WI38 (cell line): ENCODE results near the gene ERCC6L2.

Experiments used
- H3K4me3 ChIP-seq: 2 replicates; pipeline ENCODE4 v1.5.1; 2011; ENCODE audit warnings: low read depth, mild to moderate bottlenecking, control low read depth, low read length
- CTCF ChIP-seq: IDR thresholded peaks from 2 replicates; pipeline ENCODE4 v1.5.1; 2012; ENCODE audit warnings: low read depth, mild to moderate bottlenecking, control low read depth, low read length

Gene ERCC6L2

DNA sequence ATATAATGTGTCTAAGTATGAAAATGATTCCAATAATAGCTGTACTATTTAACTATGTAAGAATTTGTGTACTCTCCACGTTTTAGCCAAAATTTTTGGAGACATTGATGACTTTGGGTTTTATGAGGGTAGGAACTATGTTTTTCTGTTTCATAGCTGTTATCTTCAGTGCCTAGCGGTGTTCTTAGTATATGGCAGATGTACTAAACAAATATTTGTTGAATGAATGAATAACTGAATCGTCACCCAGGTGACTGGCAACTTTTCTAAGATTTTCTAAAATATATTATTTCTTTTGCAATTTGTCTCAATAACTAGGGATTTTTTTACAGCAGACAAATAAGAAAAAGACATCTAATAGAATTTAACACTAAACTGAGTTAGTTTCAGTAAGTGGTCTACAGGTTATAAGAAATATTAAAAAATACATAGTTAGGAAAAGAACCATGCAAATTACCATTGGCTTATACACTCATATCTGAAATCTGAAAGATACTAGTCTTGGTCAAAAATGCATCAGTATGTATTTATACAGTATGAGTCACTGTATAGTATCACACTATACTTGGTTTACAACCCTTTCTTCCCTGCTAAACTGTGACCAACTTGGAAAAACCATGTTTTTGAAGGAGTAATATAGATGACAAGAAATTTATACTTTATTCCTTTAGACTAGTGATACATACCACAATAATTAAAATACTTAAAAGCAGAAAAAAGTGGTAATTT is 10.5 kb upstream of the ERCC6L2 start:
- TF ChIP-seq CTCF: no peak

GRCh38 chr9:95870352-95870751 is 5.1 kb upstream of the ERCC6L2 start:
- no peak overlapping the region for H3K4me3 ChIP-seq
- TF ChIP-seq CTCF: no peak

More for the DNA sequence above, 10.5 kb upstream of the ERCC6L2 start:
- no peak overlapping the region for H3K4me3 ChIP-seq

GRCh38 chr9:95870906-95871305 is 4.6 kb upstream of the ERCC6L2 start:
- no peak overlapping the region for H3K4me3 ChIP-seq
- no peak for TF ChIP-seq CTCF

GRCh38 chr9:95874303-95874988 is 1.0 kb upstream of the ERCC6L2 start:
- TF ChIP-seq CTCF: no peak
- H3K4me3 ChIP-seq: no peak overlapping the region

DNA sequence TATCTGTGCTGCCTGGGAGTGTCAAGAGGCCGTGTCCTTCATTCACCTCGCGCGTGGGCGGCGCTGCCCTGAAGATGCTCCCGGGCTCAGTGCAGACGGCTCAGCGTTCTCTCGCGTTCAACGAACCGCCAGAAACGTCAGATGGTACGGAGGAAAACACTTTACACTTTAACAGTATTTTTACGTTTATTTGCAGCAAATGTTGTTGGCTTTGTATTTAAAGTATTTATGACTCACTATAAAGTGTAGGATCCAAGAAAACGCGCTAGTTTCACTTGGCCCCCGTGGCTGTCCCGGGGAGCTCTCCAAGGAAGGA is 544 bp upstream of the ERCC6L2 start:
- no peak for TF ChIP-seq CTCF
- H3K4me3 ChIP-seq: no peak overlapping the region

DNA sequence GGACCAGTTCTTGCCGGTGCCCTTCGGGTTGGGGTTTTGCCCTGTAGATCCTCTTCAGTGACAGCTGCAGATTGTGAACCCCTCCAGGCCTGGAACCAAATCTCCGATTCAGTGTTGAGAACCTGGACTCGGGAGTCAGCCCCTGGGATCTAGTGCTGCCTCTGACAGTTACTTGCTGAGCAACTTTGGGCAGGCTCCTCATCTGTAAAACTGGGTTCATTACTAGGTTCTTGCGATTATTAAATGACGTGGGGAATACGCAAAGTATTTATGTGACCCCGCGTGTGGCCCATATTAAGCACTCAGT is 600 bp downstream of the ERCC6L2 start:
- TF ChIP-seq CTCF: no peak
- no peak overlapping the region for H3K4me3 ChIP-seq

DNA sequence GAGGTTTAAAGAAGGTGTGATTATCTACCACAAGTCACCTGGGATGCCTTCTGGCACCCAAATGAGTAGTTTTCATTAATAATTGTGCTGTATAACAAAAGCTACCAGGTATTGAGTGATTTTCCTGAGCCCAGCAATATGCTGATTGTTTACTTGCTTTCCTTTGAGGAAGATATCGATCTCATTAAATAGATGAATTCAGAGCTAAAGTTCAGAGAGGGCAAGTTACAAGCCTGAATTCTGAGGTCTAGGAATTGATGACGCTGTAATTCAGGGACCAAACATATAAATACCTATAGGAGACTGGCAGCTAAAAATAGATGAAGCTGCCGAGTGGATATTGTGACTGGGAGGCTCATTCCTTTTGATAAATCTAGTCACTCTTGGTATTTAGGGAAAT is 1.1 kb downstream of the ERCC6L2 start:
- TF ChIP-seq CTCF: no peak
- H3K4me3 ChIP-seq: no peak overlapping the region
